HepG2 (cell line): ENCODE results near the gene CA9. TPM values are rescaled to one million over a fixed set of nuclear protein-coding genes. Genes with fewer than 3 reads are reported as not detected.

ENCODE experiments used
- ERF ChIP-seq: IDR thresholded peaks from 2 replicates; pipeline ENCODE4 v1.6.1; 2018; ENCODE audit warnings: missing biosample characterization, missing genetic modification reagents
- GATA4 ChIP-seq: sonication (generic); IDR thresholded peaks from 2 replicates; pipeline ENCODE4 v1.6.1; 2016; ENCODE audit warnings: antibody characterized with exemption, low read depth, borderline replicate concordance
- KAT7 ChIP-seq: IDR thresholded peaks from 2 replicates; pipeline ENCODE4 v1.6.1; 2018; ENCODE audit warnings: borderline replicate concordance, missing compliant biosample characterization
- KDM5A ChIP-seq: fragments of 200-600 bp; sonication (generic); IDR thresholded peaks from 2 replicates; pipeline ENCODE4 v1.7.0; 2018; ENCODE audit warnings: antibody characterized with exemption, mild to moderate bottlenecking, low read length, borderline replicate concordance
- KLF11 ChIP-seq: IDR thresholded peaks from 2 replicates; pipeline ENCODE4 v1.6.1; 2016; ENCODE audit warnings: missing compliant biosample characterization
- MLLT10 ChIP-seq: sonication (generic); formaldehyde crosslinking; IDR thresholded peaks from 2 replicates; pipeline ENCODE4 v1.4.0; 2020; ENCODE audit warnings: missing genetic modification reagents
- NFIC ChIP-seq: IDR thresholded peaks from 2 replicates; pipeline ENCODE4 v1.6.1; 2012; ENCODE audit warnings: mild to moderate bottlenecking, low read length, inconsistent platforms
- PPARG ChIP-seq: conservative IDR thresholded peaks from 2 replicates; pipeline ENCODE4 v1.6.1; 2016; ENCODE audit warnings: missing biosample characterization, missing genetic modification reagents
- RAD21 ChIP-seq: fragments of 450-650 bp; formaldehyde crosslinking; IDR thresholded peaks from 2 replicates; pipeline ENCODE4 v1.5.0; 2020; ENCODE audit warnings: mild to moderate bottlenecking
- RFXANK ChIP-seq: IDR thresholded peaks from 2 replicates; pipeline ENCODE4 v1.6.1; 2016
- SMYD3 ChIP-seq: sonication (generic); formaldehyde crosslinking; IDR thresholded peaks from 2 replicates; pipeline ENCODE4 v1.8.1; 2023; ENCODE audit warnings: mild to moderate bottlenecking, missing genetic modification reagents
- SOX13 ChIP-seq, 3 experiments: fragments of 450-650 bp in 1 of 3; sonication (generic) in 1 of 3; formaldehyde crosslinking in 1 of 3; IDR thresholded peaks in 2 of 3; conservative IDR thresholded peaks in 1 of 3; 2 replicates each; pipeline versions ENCODE4 v1.5.0 to v1.6.1; 2016 to 2020; ENCODE audit warnings: antibody characterized with exemption in 1 of 3, mild to moderate bottlenecking in 1 of 3, missing compliant biosample characterization in 1 of 3, missing genetic modification reagents in 1 of 3, moderate library complexity in 1 of 3
- TGIF2 ChIP-seq: IDR thresholded peaks from 2 replicates; pipeline ENCODE4 v1.6.1; 2016; ENCODE audit warnings: control low read depth, missing compliant biosample characterization
- ZNF382 ChIP-seq: sonication (generic); formaldehyde crosslinking; IDR thresholded peaks from 2 replicates; pipeline ENCODE4 v1.5.0; 2020; ENCODE audit warnings: missing genetic modification reagents, mild to moderate bottlenecking, borderline replicate concordance
- ZNF44 ChIP-seq: sonication (generic); formaldehyde crosslinking; IDR thresholded peaks from 2 replicates; pipeline ENCODE4 v1.5.1; 2020; ENCODE audit warnings: mild to moderate bottlenecking, missing genetic modification reagents
- ZNF564 ChIP-seq: sonication (generic); formaldehyde crosslinking; IDR thresholded peaks from 2 replicates; pipeline ENCODE4 v1.8.1; 2023; ENCODE audit warnings: mild to moderate bottlenecking, missing genetic modification reagents
- ZNF879 ChIP-seq: sonication (generic); formaldehyde crosslinking; IDR thresholded peaks from 2 replicates; pipeline ENCODE4 v1.8.1; 2023; ENCODE audit warnings: missing genetic modification reagents
- polyA plus RNA-seq, 8 experiments: library from polyadenylated mRNA; depleted of rRNA in 3 of 8; stranded (reverse) in 7 of 8; unstranded in 1 of 8; fragments of >200 nt; fragmentation: Illumina TruSeq in 4 of 8; extraction: Trizol in 4 of 8; gene quantifications; 2 replicates each; pipeline versions ENCODE4 v1.2.1 to v1.2.3, GENCODE V29; 2011 to 2016; ENCODE audit warnings: low read depth in 4 of 8, missing spikeins in 1 of 8, mixed read lengths in 1 of 8; ENCODE audit not compliant: insufficient read depth in 1 of 8
- total RNA-seq, 5 experiments: library from RNA; depleted of rRNA; stranded (reverse); fragments of >200 nt; fragmentation: Illumina TruSeq; extraction: Trizol; gene quantifications; 2 replicates each; pipeline ENCODE4 v1.2.3, GENCODE V29; 2016; ENCODE audit warnings: low read depth in 1 of 5
- TF ChIP-seq, protein P1 (sequence below): sonication (generic); formaldehyde crosslinking; conservative IDR thresholded peaks from 2 replicates; pipeline ENCODE4 v1.8.0; 2022; ENCODE audit warnings: low read depth, missing genetic modification reagents
- TF ChIP-seq, protein P2 (sequence below): sonication (generic); formaldehyde crosslinking; IDR thresholded peaks from 2 replicates; pipeline ENCODE4 v1.4.0; 2020; ENCODE audit warnings: missing genetic modification reagents, borderline replicate concordance
- TF ChIP-seq, protein P3 (sequence below): sonication (generic); formaldehyde crosslinking; IDR thresholded peaks from 2 replicates; pipeline ENCODE4 v1.4.0; 2020; ENCODE audit warnings: missing genetic modification reagents, mild to moderate bottlenecking, borderline replicate concordance
- TF ChIP-seq, protein P4 (sequence below): sonication (generic); IDR thresholded peaks from 2 replicates; pipeline ENCODE4 v1.6.1; 2016; ENCODE audit warnings: low read depth, borderline replicate concordance

CA9 gene
- total and polyA plus RNA-seq, 2 of the 13 experiments (the other 11 are each of a cell fraction or from before 2014, with no cell fraction given): 0.13 to 152 TPM

DNA sequence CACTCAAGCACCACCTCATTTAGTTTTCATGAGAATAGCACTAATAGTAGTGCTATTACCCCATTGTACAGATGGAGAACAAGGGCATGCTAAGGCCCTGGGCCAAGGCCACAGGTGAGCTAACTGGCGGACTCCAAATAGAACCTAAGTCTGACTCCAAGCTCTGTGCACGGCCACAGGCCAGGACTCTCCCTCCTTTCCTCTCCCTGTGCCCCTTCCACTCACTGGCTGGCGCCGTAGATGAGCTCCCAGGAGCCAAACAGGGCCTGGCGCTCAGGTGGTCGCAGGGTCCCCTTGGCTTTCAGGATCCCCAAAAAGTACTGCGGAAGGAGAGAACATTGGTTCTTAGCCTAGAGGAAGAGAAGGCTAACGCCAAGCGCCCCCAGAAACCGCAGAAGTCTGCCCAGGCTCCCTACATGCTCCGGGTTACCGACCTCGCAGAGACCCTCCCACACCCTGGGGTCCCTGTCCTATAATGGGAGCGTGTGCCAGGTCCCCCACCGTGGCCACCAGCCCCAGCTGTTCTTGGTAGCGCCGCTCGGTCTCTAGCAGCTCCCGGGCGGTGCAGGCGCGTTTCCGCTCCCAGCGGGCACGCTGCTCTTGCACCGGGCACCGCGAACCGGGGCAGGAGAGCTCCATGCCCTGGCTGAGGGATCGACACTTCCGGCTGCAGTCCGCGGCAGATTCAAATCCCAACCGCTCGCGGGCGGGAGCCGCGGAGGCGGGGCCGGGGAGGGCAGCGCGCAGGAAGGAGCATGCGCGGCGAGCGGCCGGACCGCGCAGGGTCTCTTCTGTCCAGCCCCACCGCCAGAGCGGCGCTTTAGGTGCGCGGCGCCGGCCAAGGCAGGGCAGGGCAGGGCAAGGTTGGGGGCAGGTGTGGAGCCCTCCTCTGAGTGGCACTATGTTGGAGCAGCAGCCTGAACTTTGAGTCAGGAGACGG, 8.9 kb upstream of the CA9 start, which contains the start of gene ARHGEF39 (continued):
- TF ChIP-seq, protein P1, sequence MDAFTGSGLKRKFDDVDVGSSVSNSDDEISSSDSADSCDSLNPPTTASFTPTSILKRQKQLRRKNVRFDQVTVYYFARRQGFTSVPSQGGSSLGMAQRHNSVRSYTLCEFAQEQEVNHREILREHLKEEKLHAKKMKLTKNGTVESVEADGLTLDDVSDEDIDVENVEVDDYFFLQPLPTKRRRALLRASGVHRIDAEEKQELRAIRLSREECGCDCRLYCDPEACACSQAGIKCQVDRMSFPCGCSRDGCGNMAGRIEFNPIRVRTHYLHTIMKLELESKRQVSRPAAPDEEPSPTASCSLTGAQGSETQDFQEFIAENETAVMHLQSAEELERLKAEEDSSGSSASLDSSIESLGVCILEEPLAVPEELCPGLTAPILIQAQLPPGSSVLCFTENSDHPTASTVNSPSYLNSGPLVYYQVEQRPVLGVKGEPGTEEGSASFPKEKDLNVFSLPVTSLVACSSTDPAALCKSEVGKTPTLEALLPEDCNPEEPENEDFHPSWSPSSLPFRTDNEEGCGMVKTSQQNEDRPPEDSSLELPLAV (CRISPR knock-in tag): peak; percentile 94
- TF ChIP-seq KDM5A (no peak), NFIC (no peak), MLLT10 (CRISPR knock-in tag) (no peak; the same call in 1 of the 2 replicates), ZNF382 (CRISPR knock-in tag) (no peak), RAD21 (peak; percentile 79), ZNF44 (CRISPR knock-in tag) (no peak), ZNF564 (CRISPR knock-in tag) (peak; percentile 94; the same call in 1 of the 2 replicates), ZNF879 (CRISPR knock-in tag) (no peak), SMYD3 (peak; percentile 96), GATA4 (no peak), KAT7 (CRISPR knock-in tag) (no peak; the same call in 1 of the 2 replicates), RFXANK (0 out of 2 replicates have a peak, but pooled peaks have one; percentile 35), SOX13 (IDR thresholded peaks at IDR 0.05) (no peak; the same call in 1 of the 2 replicates), SOX13 (CRISPR knock-in tag; conservative IDR thresholded peaks at IDR 0.05 in 1 of 2, IDR thresholded peaks at IDR 0.05 in 1 of 2) (peak in 1 of 2 experiments; percentile 48; a peak in 1 of 4 replicates), TGIF2 (CRISPR knock-in tag) (no peak), KLF11 (0 out of 2 replicates have a peak, but pooled peaks have one; percentile 37), PPARG (CRISPR knock-in tag) (peak; percentile 50; the same call in 1 of the 2 replicates), ERF (CRISPR knock-in tag) (peak; percentile 92; the same call in 1 of the 2 replicates)
- TF ChIP-seq, protein P2, sequence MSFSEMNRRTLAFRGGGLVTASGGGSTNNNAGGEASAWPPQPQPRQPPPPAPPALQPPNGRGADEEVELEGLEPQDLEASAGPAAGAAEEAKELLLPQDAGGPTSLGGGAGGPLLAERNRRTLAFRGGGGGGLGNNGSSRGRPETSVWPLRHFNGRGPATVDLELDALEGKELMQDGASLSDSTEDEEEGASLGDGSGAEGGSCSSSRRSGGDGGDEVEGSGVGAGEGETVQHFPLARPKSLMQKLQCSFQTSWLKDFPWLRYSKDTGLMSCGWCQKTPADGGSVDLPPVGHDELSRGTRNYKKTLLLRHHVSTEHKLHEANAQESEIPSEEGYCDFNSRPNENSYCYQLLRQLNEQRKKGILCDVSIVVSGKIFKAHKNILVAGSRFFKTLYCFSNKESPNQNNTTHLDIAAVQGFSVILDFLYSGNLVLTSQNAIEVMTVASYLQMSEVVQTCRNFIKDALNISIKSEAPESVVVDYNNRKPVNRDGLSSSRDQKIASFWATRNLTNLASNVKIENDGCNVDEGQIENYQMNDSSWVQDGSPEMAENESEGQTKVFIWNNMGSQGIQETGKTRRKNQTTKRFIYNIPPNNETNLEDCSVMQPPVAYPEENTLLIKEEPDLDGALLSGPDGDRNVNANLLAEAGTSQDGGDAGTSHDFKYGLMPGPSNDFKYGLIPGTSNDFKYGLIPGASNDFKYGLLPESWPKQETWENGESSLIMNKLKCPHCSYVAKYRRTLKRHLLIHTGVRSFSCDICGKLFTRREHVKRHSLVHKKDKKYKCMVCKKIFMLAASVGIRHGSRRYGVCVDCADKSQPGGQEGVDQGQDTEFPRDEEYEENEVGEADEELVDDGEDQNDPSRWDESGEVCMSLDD: no peak
- TF ChIP-seq, protein P3, sequence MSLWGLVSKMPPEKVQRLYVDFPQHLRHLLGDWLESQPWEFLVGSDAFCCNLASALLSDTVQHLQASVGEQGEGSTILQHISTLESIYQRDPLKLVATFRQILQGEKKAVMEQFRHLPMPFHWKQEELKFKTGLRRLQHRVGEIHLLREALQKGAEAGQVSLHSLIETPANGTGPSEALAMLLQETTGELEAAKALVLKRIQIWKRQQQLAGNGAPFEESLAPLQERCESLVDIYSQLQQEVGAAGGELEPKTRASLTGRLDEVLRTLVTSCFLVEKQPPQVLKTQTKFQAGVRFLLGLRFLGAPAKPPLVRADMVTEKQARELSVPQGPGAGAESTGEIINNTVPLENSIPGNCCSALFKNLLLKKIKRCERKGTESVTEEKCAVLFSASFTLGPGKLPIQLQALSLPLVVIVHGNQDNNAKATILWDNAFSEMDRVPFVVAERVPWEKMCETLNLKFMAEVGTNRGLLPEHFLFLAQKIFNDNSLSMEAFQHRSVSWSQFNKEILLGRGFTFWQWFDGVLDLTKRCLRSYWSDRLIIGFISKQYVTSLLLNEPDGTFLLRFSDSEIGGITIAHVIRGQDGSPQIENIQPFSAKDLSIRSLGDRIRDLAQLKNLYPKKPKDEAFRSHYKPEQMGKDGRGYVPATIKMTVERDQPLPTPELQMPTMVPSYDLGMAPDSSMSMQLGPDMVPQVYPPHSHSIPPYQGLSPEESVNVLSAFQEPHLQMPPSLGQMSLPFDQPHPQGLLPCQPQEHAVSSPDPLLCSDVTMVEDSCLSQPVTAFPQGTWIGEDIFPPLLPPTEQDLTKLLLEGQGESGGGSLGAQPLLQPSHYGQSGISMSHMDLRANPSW (CRISPR knock-in tag): no peak
- TF ChIP-seq, protein P4, sequence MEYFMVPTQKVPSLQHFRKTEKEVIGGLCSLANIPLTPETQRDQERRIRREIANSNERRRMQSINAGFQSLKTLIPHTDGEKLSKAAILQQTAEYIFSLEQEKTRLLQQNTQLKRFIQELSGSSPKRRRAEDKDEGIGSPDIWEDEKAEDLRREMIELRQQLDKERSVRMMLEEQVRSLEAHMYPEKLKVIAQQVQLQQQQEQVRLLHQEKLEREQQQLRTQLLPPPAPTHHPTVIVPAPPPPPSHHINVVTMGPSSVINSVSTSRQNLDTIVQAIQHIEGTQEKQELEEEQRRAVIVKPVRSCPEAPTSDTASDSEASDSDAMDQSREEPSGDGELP: no peak; the same call in 1 of the 2 replicates
